Keratinocyte (primary cell): ENCODE results near the gene LCE6A. TPM values are rescaled to one million over a fixed set of nuclear protein-coding genes. Genes with fewer than 3 reads are reported as not detected.
A peak's percentile ranks its signal among the peaks of the same experiment; 100 is the strongest.

Source experiments
- DNase-seq: peaks from one replicate; pipeline ENCODE4 v3.0.0-alpha.2; 2011; ENCODE audit warnings: low read depth, missing footprints, low spot score
- FAIRE-seq: peaks from 2 replicates; lab custom pipeline; 2011; peaks lifted over from hg19 to GRCh38; lab: Jason Lieb, UNC
- H2AFZ ChIP-seq: 2 replicates; pipeline ENCODE4 v1.6.0; 2012; ENCODE audit warnings: low read length, control low read depth, inconsistent platforms; ENCODE audit not compliant: control insufficient read depth
- H3K27ac ChIP-seq: 2 replicates; pipeline ENCODE4 v1.5.1; 2011; ENCODE audit warnings: low read length; ENCODE audit not compliant: control insufficient read depth, insufficient read depth
- H3K27me3 ChIP-seq: 3 replicates; pipeline ENCODE4 v1.6.0; 2011; ENCODE audit warnings: low read length; ENCODE audit not compliant: control insufficient read depth, insufficient read depth; ENCODE audit errors: extremely low read depth
- H3K36me3 ChIP-seq, 2 experiments: 2 replicates in 1 of 2; 3 replicates in 1 of 2; pipeline ENCODE4 v1.5.1; 2011; ENCODE audit warnings: low read length in 2 of 2, mild to moderate bottlenecking in 1 of 2; ENCODE audit not compliant: control insufficient read depth in 2 of 2, insufficient read depth in 2 of 2; ENCODE audit errors: extremely low read depth in 1 of 2
- H3K4me1 ChIP-seq: 3 replicates; pipeline ENCODE4 v1.5.1; 2011; ENCODE audit warnings: low read length; ENCODE audit not compliant: control insufficient read depth, insufficient read depth; ENCODE audit errors: extremely low read depth
- H3K4me2 ChIP-seq: 3 replicates; pipeline ENCODE4 v1.6.0; 2011; ENCODE audit warnings: low read depth, low read length; ENCODE audit not compliant: control insufficient read depth, insufficient read depth; ENCODE audit errors: extremely low read depth
- H3K4me3 ChIP-seq, 3 experiments: fragments of 200-600 bp in 1 of 3; sonication (generic) in 1 of 3; 2 replicates in 2 of 3; 3 replicates in 1 of 3; pipeline ENCODE4 v1.5.1; 2011 to 2016; ENCODE audit warnings: low read length in 3 of 3, mild to moderate bottlenecking in 3 of 3, control low read depth in 2 of 3, inconsistent platforms in 1 of 3, low read depth in 1 of 3, mixed read lengths in 1 of 3, mixed run types in 1 of 3, moderate library complexity in 1 of 3; ENCODE audit not compliant: control insufficient read depth in 2 of 3, insufficient read depth in 2 of 3; ENCODE audit errors: extremely low read depth in 1 of 3
- H3K79me2 ChIP-seq: 2 replicates; pipeline ENCODE4 v1.6.0; 2012; ENCODE audit warnings: low read length; ENCODE audit not compliant: control insufficient read depth, insufficient read depth
- H3K9ac ChIP-seq: 3 replicates; pipeline ENCODE4 v1.6.0; 2011; ENCODE audit warnings: low read length; ENCODE audit not compliant: control insufficient read depth, insufficient read depth; ENCODE audit errors: extremely low read depth
- H3K9me1 ChIP-seq: 3 replicates; pipeline ENCODE4 v1.6.0; 2011; ENCODE audit warnings: low read length; ENCODE audit not compliant: control insufficient read depth, insufficient read depth; ENCODE audit errors: extremely low read depth
- H3K9me3 ChIP-seq: 2 replicates; pipeline ENCODE4 v1.5.1; 2012; ENCODE audit warnings: low read depth, low read length; ENCODE audit not compliant: control insufficient read depth
- H4K20me1 ChIP-seq: 3 replicates; pipeline ENCODE4 v1.6.0; 2011; ENCODE audit warnings: low read length; ENCODE audit not compliant: control insufficient read depth, insufficient read depth; ENCODE audit errors: extremely low read depth
- EZH2 ChIP-seq: IDR thresholded peaks from one replicate; pipeline ENCODE4 v1.6.1; 2012; ENCODE audit warnings: inconsistent platforms, mild to moderate bottlenecking, low read length, moderate library complexity
- dilution Hi-C: fragments of 300-500 bp; cut with MboI; formaldehyde crosslinking; loops from one replicate; pipeline ENCODE4 v1.7.0; 2020; ENCODE audit warnings: low sequenced_read_pairs; ENCODE audit not compliant: extremely low pct_ligation_motif_present
- polyA plus RNA-seq, 5 experiments: library from polyadenylated mRNA; depleted of rRNA in 3 of 5; stranded (reverse) in 3 of 5; stranded (forward) in 1 of 5; unstranded in 1 of 5; fragments of >200 nt; gene quantifications; 1 replicate in 1 of 5; 2 replicates in 3 of 5; 3 replicates in 1 of 5; pipeline versions ENCODE4 v1.2.1 to v1.2.3, GENCODE V29; 2011 to 2012; ENCODE audit warnings: missing spikeins in 2 of 5, low read depth in 1 of 5, low replicate concordance in 1 of 5
- TF ChIP-seq, protein P1 (sequence below), 3 experiments: IDR thresholded peaks in 1 of 3; conservative IDR thresholded peaks in 1 of 3; optimal IDR thresholded peaks in 1 of 3; 2 replicates in 2 of 3; 3 replicates in 1 of 3; pipeline versions ENCODE3 to v1.5.1; 2011; ENCODE audit warnings: low read length in 3 of 3, mild to moderate bottlenecking in 3 of 3, moderate library complexity in 2 of 3, control low read depth in 1 of 3, inconsistent platforms in 1 of 3; ENCODE audit not compliant: insufficient read depth in 2 of 3; ENCODE audit errors: extremely low read depth in 1 of 3

LCE6A gene
- polyA plus RNA-seq, 1 donor (not counting 4 experiments of a cell fraction or from before 2014, with no cell fraction given) = 0.60 TPM

DNA sequence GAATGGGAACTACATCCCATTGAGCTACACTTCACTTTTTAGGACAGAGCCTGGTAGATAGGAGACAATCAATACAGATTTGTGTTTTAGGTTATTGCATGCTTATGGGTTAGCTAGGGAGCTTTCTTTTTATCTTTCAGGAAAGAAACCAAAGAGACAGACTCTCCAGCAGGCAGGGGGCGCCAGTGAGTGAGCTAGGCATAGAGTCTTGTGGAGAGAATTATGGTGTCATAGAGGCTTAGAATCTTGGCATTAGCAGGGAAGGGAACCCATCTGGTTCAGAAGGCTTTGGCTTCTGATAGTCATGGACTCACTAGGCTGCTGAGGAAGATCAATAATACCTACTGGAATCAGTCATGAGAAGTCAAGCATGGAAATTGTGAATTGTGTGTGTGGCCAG is 35.4 kb downstream of the LCE6A start, which contains the start of gene SMCP:
Gene SMCP (plus strand): TSS at position 281 of the 400 bp plus-strand sequence. CDS start 6,101 bp downstream, outside the sequence.
- Histone ChIP-seq H3K36me3 (no peaks in the 10 kb centered on the region), H4K20me1 (no peaks in the 10 kb centered on the region), H3K4me3 (no peak within 1 kb of the TSS), H3K9ac (no peak within 1 kb of the TSS), H2AFZ (no peak within 1 kb of the TSS), H3K9me1 (no peaks in the 10 kb centered on the region), H3K4me2 (no peak within 1 kb of the TSS), H3K27ac (no peak within 1 kb of the TSS), H3K27me3 (no peaks in the 10 kb centered on the region), H3K4me1 (peaks cover 22% of the 10 kb centered on the region), H3K9me3 (no peaks in the 10 kb centered on the region), H3K79me2 (no peaks in the 10 kb centered on the region)
- DNase-seq (no peak), FAIRE-seq (no peak)
- TF ChIP-seq, protein P1, sequence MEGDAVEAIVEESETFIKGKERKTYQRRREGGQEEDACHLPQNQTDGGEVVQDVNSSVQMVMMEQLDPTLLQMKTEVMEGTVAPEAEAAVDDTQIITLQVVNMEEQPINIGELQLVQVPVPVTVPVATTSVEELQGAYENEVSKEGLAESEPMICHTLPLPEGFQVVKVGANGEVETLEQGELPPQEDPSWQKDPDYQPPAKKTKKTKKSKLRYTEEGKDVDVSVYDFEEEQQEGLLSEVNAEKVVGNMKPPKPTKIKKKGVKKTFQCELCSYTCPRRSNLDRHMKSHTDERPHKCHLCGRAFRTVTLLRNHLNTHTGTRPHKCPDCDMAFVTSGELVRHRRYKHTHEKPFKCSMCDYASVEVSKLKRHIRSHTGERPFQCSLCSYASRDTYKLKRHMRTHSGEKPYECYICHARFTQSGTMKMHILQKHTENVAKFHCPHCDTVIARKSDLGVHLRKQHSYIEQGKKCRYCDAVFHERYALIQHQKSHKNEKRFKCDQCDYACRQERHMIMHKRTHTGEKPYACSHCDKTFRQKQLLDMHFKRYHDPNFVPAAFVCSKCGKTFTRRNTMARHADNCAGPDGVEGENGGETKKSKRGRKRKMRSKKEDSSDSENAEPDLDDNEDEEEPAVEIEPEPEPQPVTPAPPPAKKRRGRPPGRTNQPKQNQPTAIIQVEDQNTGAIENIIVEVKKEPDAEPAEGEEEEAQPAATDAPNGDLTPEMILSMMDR (optimal IDR thresholded peaks at IDR 0.05 in 1 of 3, IDR thresholded peaks at IDR 0.05 in 1 of 3, conservative IDR thresholded peaks at IDR 0.05 in 1 of 3; ENCODE audit: extremely low read depth in 1 of 3, insufficient read depth in 2 of 3, low read length in 3 of 3) = peak; percentile 38 to 46 (median 44)
- TF ChIP-seq EZH2 = no peak
- dilution Hi-C loops = no loop called here

DNA sequence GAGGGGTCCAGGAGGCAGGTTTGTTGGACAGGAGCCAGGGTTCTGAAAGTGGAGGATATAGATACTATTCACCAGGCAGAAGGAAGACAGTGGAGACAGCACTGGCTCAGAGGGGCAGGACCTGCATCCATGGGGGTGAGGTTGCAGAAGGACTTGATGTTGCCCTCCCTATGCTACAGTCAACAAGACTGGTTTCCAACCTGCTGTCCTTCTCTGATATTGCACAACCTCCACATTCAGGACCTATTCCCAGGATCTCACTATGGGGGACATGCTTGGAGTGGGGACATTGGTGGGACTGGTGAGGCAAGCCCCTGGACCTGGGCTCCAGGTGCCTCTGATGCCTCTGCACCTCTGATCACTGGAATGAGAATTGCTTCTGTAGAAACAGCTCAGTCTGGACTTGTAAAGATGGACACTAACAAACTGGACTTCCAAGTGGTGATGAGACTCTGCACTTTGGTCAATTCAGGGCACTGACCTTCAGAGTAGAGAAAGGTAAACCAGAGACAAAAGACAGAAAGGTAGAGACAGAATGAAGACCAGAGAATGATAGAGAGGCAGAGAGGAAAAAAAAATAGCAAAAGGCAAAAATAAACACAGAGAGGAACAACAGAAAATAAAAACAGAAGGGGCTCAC is 37.0 kb downstream of the LCE6A start:
- TF ChIP-seq, protein P1 (optimal IDR thresholded peaks at IDR 0.05 in 1 of 3, IDR thresholded peaks at IDR 0.05 in 1 of 3, conservative IDR thresholded peaks at IDR 0.05 in 1 of 3; ENCODE audit: extremely low read depth in 1 of 3, insufficient read depth in 2 of 3, low read length in 3 of 3) = no peak
- TF ChIP-seq EZH2 = no peak
- Histone ChIP-seq H3K4me2 (peak overlapping the region; percentile 61), H2AFZ (peak overlapping the region; percentile 83), H3K4me3 (peak overlapping the region in 1 of 3 experiments; percentile 16), H3K9ac (peak overlapping the region; percentile 16), H3K9me1 (no peaks in the 10 kb centered on the region), H3K79me2 (no peaks in the 10 kb centered on the region), H3K27me3 (no peaks in the 10 kb centered on the region), H3K36me3 (no peaks in the 10 kb centered on the region), H4K20me1 (no peaks in the 10 kb centered on the region), H3K9me3 (no peaks in the 10 kb centered on the region), H3K27ac (peak overlapping the region; percentile 77), H3K4me1 (peaks cover 35% of the 10 kb centered on the region)
- dilution Hi-C loops = no loop called here
- FAIRE-seq (peak; percentile 79), DNase-seq (no peak)
